ENCODE results near the gene TYK2. TPM values are rescaled to one million over a fixed set of nuclear protein-coding genes. Genes with fewer than 3 reads are reported as not detected.

The TYK2 gene
- total and polyA plus RNA-seq, 2 of the 13 experiments (the other 11 are each of a cell fraction or from before 2014, with no cell fraction given), result 38.8 to 60.1 TPM

DNA sequence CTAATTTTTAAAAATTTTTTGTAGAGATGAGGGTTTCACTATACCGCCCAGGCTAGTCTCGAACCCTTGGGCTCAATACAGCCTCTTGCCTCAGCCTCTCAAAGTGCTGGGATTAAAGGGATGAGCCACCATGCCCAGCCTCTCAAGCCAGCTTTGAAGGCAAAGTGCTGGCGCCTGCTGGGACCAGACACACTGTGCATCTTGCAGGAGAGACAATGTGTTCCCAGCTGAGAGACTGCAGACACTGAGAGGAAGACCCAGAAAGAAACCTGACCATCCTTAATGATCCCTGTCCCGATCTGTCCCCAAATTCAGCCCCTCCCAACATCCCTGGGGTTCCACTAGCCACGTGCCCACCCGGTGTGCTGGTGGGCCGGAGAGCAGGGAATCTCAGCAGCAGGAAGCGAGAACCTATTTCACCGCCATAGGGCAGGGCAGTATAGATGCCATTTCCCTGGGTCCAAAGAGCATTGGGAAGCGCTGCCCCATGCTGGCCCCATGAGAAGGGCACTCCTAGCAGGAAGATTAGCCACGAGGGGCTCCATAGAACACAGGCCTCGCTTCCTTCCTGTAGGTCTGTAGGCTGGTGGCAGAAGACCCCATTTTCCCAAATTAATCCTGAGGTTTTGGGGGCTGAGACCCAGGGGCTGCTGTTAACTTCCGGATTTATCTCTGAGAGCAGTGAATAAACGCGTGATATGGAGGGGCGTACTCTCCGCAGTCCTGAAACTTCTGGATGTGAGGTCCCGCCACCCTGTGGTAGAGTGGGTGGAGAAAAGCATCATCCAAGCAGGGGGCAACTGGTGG lies 48.0 kb downstream of the TYK2 start (continued):
- TF ChIP-seq PITX1 (CRISPR knock-in tag; IDR thresholded peaks at IDR 0.05), result peak; percentile 12; the same call in 1 of the 2 replicates
- TF ChIP-seq ZNF570 (CRISPR knock-in tag; IDR thresholded peaks at IDR 0.05; ENCODE audit: borderline replicate concordance), result no peak
- TF ChIP-seq, protein P1, sequence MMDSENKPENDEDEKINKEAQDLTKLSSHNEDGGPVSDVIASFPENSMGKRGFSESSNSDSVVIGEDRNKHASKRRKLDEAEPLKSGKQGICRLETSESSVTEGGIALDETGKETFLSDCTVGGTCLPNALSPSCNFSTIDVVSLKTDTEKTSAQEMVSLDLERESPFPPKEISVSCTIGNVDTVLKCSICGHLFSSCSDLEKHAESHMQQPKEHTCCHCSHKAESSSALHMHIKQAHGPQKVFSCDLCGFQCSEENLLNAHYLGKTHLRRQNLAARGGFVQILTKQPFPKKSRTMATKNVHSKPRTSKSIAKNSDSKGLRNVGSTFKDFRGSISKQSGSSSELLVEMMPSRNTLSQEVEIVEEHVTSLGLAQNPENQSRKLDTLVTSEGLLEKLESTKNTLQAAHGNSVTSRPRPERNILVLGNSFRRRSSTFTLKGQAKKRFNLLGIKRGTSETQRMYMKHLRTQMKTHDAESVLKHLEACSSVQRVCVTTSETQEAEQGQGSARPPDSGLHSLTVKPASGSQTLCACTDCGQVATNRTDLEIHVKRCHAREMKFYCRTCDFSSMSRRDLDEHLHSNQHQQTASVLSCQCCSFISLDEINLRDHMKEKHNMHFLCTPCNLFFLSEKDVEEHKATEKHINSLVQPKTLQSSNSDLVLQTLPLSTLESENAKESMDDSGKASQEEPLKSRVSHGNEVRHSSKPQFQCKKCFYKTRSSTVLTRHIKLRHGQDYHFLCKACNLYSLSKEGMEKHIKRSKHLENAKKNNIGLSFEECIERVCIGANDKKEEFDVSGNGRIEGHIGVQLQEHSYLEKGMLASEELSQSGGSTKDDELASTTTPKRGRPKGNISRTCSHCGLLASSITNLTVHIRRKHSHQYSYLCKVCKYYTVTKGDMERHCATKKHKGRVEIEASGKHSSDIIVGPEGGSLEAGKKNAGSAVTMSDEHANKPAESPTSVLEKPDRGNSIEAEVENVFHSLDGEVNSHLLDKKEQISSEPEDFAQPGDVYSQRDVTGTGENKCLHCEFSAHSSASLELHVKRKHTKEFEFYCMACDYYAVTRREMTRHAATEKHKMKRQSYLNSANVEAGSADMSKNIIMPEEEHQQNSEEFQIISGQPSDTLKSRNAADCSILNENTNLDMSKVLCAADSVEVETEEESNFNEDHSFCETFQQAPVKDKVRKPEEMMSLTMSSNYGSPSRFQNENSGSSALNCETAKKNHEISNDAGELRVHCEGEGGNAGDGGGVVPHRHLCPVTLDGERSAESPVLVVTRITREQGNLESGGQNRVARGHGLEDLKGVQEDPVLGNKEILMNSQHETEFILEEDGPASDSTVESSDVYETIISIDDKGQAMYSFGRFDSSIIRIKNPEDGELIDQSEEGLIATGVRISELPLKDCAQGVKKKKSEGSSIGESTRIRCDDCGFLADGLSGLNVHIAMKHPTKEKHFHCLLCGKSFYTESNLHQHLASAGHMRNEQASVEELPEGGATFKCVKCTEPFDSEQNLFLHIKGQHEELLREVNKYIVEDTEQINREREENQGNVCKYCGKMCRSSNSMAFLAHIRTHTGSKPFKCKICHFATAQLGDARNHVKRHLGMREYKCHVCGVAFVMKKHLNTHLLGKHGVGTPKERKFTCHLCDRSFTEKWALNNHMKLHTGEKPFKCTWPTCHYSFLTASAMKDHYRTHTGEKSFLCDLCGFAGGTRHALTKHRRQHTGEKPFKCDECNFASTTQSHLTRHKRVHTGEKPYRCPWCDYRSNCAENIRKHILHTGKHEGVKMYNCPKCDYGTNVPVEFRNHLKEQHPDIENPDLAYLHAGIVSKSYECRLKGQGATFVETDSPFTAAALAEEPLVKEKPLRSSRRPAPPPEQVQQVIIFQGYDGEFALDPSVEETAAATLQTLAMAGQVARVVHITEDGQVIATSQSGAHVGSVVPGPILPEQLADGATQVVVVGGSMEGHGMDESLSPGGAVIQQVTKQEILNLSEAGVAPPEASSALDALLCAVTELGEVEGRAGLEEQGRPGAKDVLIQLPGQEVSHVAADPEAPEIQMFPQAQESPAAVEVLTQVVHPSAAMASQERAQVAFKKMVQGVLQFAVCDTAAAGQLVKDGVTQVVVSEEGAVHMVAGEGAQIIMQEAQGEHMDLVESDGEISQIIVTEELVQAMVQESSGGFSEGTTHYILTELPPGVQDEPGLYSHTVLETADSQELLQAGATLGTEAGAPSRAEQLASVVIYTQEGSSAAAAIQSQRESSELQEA (CRISPR knock-in tag; IDR thresholded peaks at IDR 0.05; ENCODE audit: not compliant biosample characterization), result no peak
- no peak for TF ChIP-seq HMG20B (CRISPR knock-in tag; conservative IDR thresholded peaks at IDR 0.05)
- no peak for TF ChIP-seq ATRX (CRISPR knock-in tag; IDR thresholded peaks at IDR 0.05; ENCODE audit: borderline replicate concordance)
- TF ChIP-seq NR0B2 (CRISPR knock-in tag; IDR thresholded peaks at IDR 0.05), result no peak
- TF ChIP-seq, protein P2, sequence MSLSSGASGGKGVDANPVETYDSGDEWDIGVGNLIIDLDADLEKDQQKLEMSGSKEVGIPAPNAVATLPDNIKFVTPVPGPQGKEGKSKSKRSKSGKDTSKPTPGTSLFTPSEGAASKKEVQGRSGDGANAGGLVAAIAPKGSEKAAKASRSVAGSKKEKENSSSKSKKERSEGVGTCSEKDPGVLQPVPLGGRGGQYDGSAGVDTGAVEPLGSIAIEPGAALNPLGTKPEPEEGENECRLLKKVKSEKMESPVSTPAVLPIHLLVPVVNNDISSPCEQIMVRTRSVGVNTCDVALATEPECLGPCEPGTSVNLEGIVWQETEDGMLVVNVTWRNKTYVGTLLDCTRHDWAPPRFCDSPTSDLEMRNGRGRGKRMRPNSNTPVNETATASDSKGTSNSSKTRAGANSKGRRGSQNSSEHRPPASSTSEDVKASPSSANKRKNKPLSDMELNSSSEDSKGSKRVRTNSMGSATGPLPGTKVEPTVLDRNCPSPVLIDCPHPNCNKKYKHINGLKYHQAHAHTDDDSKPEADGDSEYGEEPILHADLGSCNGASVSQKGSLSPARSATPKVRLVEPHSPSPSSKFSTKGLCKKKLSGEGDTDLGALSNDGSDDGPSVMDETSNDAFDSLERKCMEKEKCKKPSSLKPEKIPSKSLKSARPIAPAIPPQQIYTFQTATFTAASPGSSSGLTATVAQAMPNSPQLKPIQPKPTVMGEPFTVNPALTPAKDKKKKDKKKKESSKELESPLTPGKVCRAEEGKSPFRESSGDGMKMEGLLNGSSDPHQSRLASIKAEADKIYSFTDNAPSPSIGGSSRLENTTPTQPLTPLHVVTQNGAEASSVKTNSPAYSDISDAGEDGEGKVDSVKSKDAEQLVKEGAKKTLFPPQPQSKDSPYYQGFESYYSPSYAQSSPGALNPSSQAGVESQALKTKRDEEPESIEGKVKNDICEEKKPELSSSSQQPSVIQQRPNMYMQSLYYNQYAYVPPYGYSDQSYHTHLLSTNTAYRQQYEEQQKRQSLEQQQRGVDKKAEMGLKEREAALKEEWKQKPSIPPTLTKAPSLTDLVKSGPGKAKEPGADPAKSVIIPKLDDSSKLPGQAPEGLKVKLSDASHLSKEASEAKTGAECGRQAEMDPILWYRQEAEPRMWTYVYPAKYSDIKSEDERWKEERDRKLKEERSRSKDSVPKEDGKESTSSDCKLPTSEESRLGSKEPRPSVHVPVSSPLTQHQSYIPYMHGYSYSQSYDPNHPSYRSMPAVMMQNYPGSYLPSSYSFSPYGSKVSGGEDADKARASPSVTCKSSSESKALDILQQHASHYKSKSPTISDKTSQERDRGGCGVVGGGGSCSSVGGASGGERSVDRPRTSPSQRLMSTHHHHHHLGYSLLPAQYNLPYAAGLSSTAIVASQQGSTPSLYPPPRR (CRISPR knock-in tag; IDR thresholded peaks at IDR 0.05; ENCODE audit: borderline replicate concordance), result 0 out of 2 replicates have a peak, but pooled peaks have one; percentile 40
- TF ChIP-seq ZFP82 (CRISPR knock-in tag; IDR thresholded peaks at IDR 0.05; ENCODE audit: borderline replicate concordance), result no peak
- TF ChIP-seq SALL1 (CRISPR knock-in tag; IDR thresholded peaks at IDR 0.05), result peak; percentile 42; the same call in 1 of the 2 replicates
- TF ChIP-seq KLF16 (CRISPR knock-in tag; IDR thresholded peaks at IDR 0.05), result peak in 1 of 2 experiments; percentile 53; a peak in 1 of 4 replicates
- no peak for TF ChIP-seq XBP1 (CRISPR knock-in tag; IDR thresholded peaks at IDR 0.05)
- TF ChIP-seq, protein P3, sequence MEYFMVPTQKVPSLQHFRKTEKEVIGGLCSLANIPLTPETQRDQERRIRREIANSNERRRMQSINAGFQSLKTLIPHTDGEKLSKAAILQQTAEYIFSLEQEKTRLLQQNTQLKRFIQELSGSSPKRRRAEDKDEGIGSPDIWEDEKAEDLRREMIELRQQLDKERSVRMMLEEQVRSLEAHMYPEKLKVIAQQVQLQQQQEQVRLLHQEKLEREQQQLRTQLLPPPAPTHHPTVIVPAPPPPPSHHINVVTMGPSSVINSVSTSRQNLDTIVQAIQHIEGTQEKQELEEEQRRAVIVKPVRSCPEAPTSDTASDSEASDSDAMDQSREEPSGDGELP (IDR thresholded peaks at IDR 0.05; ENCODE audit: borderline replicate concordance, low read depth), result peak; percentile 40; the same call in 1 of the 2 replicates
